Measurements from ENCODE around the gene CCDC124.

DNA sequence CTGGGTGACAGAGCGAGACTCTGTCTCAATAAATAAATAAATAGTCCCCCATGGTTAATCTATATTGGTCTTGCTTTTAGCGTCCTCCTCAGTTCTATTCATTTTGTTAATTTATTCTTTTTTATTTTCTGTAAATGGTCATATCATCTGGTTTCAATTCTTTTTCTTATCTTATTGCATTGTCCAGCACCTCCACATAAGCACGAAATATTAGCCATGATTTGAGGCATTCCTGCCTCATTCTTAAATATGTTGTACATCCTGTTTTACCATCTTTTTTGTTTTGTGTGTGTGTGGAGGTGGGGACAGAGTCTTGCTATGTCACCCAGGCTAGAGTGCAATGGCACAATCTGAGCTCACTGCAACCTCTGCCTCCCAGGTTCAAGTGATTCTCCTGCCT, 24.6 kb upstream of the CCDC124 start:
- TF ChIP-seq EZH2 (IDR thresholded peaks at IDR 0.05; ENCODE audit: borderline replicate concordance, low read length): no peak
- TF ChIP-seq, protein P1, sequence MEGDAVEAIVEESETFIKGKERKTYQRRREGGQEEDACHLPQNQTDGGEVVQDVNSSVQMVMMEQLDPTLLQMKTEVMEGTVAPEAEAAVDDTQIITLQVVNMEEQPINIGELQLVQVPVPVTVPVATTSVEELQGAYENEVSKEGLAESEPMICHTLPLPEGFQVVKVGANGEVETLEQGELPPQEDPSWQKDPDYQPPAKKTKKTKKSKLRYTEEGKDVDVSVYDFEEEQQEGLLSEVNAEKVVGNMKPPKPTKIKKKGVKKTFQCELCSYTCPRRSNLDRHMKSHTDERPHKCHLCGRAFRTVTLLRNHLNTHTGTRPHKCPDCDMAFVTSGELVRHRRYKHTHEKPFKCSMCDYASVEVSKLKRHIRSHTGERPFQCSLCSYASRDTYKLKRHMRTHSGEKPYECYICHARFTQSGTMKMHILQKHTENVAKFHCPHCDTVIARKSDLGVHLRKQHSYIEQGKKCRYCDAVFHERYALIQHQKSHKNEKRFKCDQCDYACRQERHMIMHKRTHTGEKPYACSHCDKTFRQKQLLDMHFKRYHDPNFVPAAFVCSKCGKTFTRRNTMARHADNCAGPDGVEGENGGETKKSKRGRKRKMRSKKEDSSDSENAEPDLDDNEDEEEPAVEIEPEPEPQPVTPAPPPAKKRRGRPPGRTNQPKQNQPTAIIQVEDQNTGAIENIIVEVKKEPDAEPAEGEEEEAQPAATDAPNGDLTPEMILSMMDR (conservative IDR thresholded peaks at IDR 0.05 in 1 of 2, IDR thresholded peaks at IDR 0.05 in 1 of 2; ENCODE audit: extremely low read depth in 1 of 2, insufficient read depth in 1 of 2, low read depth in 1 of 2, low read length in 2 of 2): no peak

Measured in mammary epithelial cell (primary cell).